ENCODE measurements around the gene SEMA4B. TPM values are rescaled to one million over a fixed set of nuclear protein-coding genes. Genes with fewer than 3 reads are reported as not detected.
A peak's percentile ranks its signal among the peaks of the same experiment; 100 is the strongest.
"Not testable (repeated sequence)": the region's sequence is repeated elsewhere in the genome, so short reads cannot be mapped to it uniquely, and the experiment has no call there.

The SEMA4B gene
- polyA plus RNA-seq, 1 donor = 57.7 TPM

- WGBS (ENCODE audit: insufficient coverage, low lambda C conversion rate) = no CpG with 5 or more reads among the region's 2 CpGs
- H3K27ac ChIP-seq (ENCODE audit: low read length) = no peak overlapping the region
- H3K4me1 ChIP-seq (ENCODE audit: control insufficient read depth, insufficient read depth, low read length) = peaks cover 20% of the 10 kb centered on the region
- no peaks in the 10 kb centered on the region for H3K9me3 ChIP-seq (ENCODE audit: control insufficient read depth, low read depth, low read length)
- no peaks in the 10 kb centered on the region for H3K27me3 ChIP-seq (ENCODE audit: control insufficient read depth, insufficient read depth, low read length)
- no peak for DNase-seq
- no peak overlapping the region for H3K4me3 ChIP-seq (ENCODE audit: low read length)
- no peaks in the 10 kb centered on the region for H3K36me3 ChIP-seq (ENCODE audit: control insufficient read depth, insufficient read depth, low read length)
Observed at GRCh38 chr15:90181776-90182175, 19.4 kb upstream of the SEMA4B start.

DNA sequence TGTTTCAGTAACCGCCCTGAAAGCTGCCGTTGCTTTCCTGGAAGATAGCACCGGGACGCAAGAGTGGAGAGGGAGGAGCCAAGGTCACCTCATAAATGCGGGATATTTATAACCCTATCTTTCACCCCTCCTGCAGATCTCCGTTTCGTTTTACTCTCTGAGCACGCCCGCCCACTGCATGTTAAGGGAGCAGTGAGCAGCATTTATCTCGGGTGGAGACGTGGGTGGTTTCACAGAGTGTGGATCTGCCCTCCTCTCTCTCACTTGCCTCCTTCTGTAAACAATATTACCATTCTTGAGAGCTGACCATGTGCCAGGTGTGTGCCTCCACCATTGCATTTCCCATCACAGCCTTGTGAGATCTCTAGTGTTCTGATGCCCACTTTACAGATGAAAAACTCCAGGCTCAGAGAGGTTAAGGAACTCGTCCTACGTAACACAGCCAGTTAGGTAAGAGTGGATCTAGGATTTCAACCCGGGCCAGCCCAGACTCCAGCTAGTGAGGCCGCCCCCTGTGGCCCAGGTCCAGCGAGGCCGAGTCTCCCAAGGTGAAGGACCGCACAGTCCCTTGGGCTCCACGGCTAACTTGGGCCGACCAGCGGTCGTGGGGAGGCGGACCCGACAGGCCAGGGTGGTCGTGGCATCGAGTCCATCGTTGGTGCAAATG lies 16.9 kb upstream of the SEMA4B start:
- WGBS (ENCODE audit: insufficient coverage, low lambda C conversion rate) = no CpG with 5 or more reads among the region's 27 CpGs
- H3K27me3 ChIP-seq (ENCODE audit: control insufficient read depth, insufficient read depth, low read length) = no peaks in the 10 kb centered on the region
- peaks cover 20% of the 10 kb centered on the region for H3K4me1 ChIP-seq (ENCODE audit: control insufficient read depth, insufficient read depth, low read length)
- H3K27ac ChIP-seq (ENCODE audit: low read length) = peak overlapping the region; percentile 91
- peak; percentile 89 to 97 for DNase-seq
- H3K36me3 ChIP-seq (ENCODE audit: control insufficient read depth, insufficient read depth, low read length) = no peaks in the 10 kb centered on the region
- H3K9me3 ChIP-seq (ENCODE audit: control insufficient read depth, low read depth, low read length) = no peaks in the 10 kb centered on the region
- H3K4me3 ChIP-seq (ENCODE audit: low read length) = peak overlapping the region; percentile 63

DNA sequence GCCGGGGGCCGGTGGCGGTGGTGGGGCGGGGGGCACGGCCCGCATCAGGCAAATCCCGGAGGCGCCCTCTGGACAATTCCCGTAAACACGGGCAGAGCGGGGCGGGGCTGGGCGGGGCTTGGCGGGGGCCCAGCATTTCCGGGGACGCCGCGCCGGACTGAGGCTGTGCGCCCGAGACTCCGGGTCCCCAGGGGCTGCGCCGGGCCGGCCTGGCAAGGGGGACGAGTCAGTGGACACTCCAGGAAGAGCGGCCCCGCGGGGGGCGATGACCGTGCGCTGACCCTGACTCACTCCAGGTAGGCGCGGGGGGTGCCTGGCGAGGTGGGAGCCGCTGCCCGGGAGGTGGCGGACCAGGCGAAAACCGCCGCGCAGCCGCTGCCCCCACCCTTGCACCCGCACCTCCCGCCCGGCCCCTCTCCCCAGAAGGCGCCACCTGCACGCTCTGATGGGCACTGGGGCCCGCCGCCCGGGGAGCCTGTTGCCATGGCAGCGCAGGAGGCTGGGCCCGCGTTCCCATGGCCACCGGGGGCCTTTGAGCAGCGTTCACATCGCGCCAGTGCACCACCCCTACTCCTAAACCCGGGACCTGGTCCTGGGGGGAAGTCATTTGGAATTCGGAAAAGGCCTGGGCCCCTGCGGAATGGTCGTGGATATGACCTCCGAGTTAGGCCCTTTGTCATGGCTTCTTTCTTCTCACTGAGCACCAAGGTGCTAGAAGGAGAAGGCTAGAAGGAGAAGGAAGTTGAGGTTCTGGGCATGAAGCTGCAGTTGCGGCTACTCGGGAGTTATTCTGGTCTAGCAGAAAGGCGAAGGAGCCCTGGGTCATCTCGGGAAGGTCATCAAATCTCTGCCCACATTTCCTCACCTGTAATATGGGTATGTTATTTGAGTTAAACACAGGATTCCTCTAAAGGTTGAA lies 16.1 kb upstream of the SEMA4B start:
- DNase-seq = peak; percentile 56 to 86
- no CpG with 5 or more reads among the region's 67 CpGs for WGBS (ENCODE audit: insufficient coverage, low lambda C conversion rate)
- no peaks in the 10 kb centered on the region for H3K27me3 ChIP-seq (ENCODE audit: control insufficient read depth, insufficient read depth, low read length)
- H3K4me3 ChIP-seq (ENCODE audit: low read length) = peak overlapping the region; percentile 63
- H3K27ac ChIP-seq (ENCODE audit: low read length) = peak overlapping the region; percentile 91
- H3K9me3 ChIP-seq (ENCODE audit: control insufficient read depth, low read depth, low read length) = no peaks in the 10 kb centered on the region
- H3K36me3 ChIP-seq (ENCODE audit: control insufficient read depth, insufficient read depth, low read length) = no peaks in the 10 kb centered on the region
- H3K4me1 ChIP-seq (ENCODE audit: control insufficient read depth, insufficient read depth, low read length) = peaks cover 22% of the 10 kb centered on the region

DNA sequence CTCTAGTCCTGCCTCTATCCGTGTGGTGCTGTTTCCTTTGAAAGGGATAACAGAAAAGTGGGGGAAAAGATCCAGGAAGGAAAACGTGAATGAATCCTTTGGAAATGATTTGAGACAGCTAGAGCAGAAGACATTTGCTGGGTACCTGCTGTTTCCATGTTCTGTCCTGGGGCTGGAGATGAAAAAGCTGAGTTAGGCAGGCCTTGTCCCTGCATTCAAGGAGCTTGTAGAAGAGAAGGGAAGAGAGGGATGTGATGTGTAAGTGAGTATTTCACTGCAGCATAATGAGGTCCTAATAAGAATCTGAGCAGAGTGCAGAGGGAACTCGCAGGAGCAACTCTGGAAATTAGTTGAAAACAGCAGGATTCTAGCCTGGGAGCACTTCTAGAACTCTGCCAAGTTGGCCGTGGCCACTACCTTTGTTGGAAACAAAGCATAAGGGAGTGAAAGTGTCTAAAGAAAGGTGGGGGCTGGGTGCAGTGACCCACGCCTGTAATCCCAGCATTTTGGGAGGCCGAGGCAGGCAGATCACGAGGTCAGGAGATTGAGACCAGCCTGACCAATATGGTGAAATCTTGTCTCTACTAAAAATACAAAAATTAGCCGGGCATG lies 13.8 kb upstream of the SEMA4B start:
- Histone ChIP-seq H3K4me1 (ENCODE audit: control insufficient read depth, insufficient read depth, low read length) (peaks cover 46% of the 10 kb centered on the region), H3K4me3 (ENCODE audit: low read length) (no peak overlapping the region), H3K27ac (ENCODE audit: low read length) (no peak overlapping the region), H3K9me3 (ENCODE audit: control insufficient read depth, low read depth, low read length) (no peaks in the 10 kb centered on the region), H3K27me3 (ENCODE audit: control insufficient read depth, insufficient read depth, low read length) (no peaks in the 10 kb centered on the region), H3K36me3 (ENCODE audit: control insufficient read depth, insufficient read depth, low read length) (no peaks in the 10 kb centered on the region)
- DNase-seq = no peak
- WGBS (ENCODE audit: insufficient coverage, low lambda C conversion rate) = 60% methylated on average over 1 of the region's 8 CpGs

- not testable (repeated sequence) for DNase-seq; H3K27ac ChIP-seq (ENCODE audit: low read length); H3K27me3 ChIP-seq (ENCODE audit: control insufficient read depth, insufficient read depth, low read length); H3K9me3 ChIP-seq (ENCODE audit: control insufficient read depth, low read depth, low read length); H3K36me3 ChIP-seq (ENCODE audit: control insufficient read depth, insufficient read depth, low read length); H3K4me3 ChIP-seq (ENCODE audit: low read length)
- H3K4me1 ChIP-seq (ENCODE audit: control insufficient read depth, insufficient read depth, low read length) = peaks cover 52% of the 10 kb centered on the region
- WGBS (ENCODE audit: insufficient coverage, low lambda C conversion rate) = no CpG with 5 or more reads among the region's 7 CpGs
Observed at GRCh38 chr15:90188065-90188464, 13.1 kb upstream of the SEMA4B start.

DNA sequence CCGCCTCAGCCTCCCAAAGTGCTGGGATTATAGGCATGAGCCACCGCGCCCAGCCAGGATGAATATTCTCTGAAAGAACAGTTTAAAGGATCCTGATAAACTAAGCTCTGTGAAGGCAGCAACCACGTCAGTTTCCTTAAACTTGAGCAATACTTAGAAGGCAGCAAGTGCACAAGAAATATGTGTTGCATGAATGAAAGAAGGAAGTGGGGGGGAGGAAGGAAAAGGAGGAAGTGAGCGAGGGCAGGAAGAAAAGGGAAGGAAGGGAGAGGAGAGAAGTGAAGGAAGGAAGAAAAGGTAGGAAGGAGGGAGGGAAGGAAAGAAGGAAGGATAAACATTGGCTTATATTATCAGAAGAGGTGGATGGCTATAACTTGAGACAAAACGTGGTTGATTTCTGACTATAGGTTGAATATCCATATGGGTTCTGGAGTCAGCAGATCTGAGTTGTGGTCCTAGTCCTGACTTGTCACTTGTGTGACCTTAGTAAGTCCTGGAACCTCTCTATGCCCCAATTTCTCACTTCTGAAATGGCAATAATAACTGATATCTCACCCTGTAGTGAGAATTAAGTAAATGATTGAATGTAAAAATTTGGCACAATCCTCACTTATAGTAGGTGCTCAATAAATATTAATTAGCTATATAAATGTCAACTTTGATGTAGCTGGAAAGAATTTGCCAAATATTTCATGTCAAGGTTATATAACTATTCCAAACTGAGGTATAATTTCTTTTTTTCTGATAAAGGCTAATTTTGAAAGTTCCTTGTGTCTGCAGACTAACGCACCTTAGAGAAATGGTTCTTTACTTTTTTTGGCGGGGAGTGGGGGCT lies 12.0 kb upstream of the SEMA4B start:
- H3K9me3 ChIP-seq (ENCODE audit: control insufficient read depth, low read depth, low read length) = no peaks in the 10 kb centered on the region
- no peak overlapping the region for H3K27ac ChIP-seq (ENCODE audit: low read length)
- H3K36me3 ChIP-seq (ENCODE audit: control insufficient read depth, insufficient read depth, low read length) = no peaks in the 10 kb centered on the region
- no peaks in the 10 kb centered on the region for H3K27me3 ChIP-seq (ENCODE audit: control insufficient read depth, insufficient read depth, low read length)
- DNase-seq = no peak
- 87% methylated on average over 2 of the region's 8 CpGs for WGBS (ENCODE audit: insufficient coverage, low lambda C conversion rate)
- no peak overlapping the region for H3K4me3 ChIP-seq (ENCODE audit: low read length)
- H3K4me1 ChIP-seq (ENCODE audit: control insufficient read depth, insufficient read depth, low read length) = peaks cover 51% of the 10 kb centered on the region

DNA sequence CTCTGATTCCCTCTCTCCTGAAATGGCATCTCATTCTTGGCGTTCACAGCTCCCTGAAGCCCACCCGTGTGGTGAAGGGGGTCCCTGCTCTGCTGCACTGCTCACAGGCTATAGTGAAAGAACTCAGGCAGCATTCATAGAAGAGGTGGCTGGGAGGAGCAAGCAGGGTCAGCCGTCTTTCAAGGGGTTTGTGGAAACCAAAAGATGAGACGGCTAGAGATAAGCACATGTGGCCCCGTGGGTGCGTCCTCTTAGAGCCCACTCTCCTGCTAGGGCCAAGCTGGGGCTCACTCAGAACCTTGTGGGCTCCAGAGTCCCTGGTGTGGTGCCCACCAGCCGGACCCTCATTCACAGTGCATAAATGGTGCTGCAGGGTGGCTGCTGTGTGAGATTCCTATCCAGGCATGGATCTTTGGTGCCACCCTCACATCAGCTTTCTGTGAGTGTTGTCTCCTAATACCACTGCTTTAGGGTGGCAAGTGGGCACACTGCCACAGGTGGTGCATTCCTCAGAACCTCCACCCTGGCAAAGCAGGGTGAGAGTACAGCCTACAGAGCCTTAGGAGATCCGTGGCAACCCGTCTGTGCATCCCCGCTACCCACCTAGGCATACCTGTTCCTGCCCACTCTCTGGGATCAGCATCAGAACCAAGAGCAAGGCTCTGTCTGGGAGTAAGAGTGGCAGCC lies 11.2 kb upstream of the SEMA4B start:
- DNase-seq = no peak

GRCh38 chr15:90190606-90191343 lies 10.4 kb upstream of the SEMA4B start:
- Histone ChIP-seq H3K4me1 (ENCODE audit: control insufficient read depth, insufficient read depth, low read length) (peaks cover 41% of the 10 kb centered on the region), H3K9me3 (ENCODE audit: control insufficient read depth, low read depth, low read length) (no peaks in the 10 kb centered on the region), H3K27ac (ENCODE audit: low read length) (peak overlapping the region; percentile 88), H3K4me3 (ENCODE audit: low read length) (no peak overlapping the region), H3K36me3 (ENCODE audit: control insufficient read depth, insufficient read depth, low read length) (peaks cover 5% of the 10 kb centered on the region), H3K27me3 (ENCODE audit: control insufficient read depth, insufficient read depth, low read length) (no peaks in the 10 kb centered on the region)
- no CpG with 5 or more reads among the region's 10 CpGs for WGBS (ENCODE audit: insufficient coverage, low lambda C conversion rate)
- DNase-seq = peak; percentile 81 to 90

More for the DNA sequence above, 11.2 kb upstream of the SEMA4B start:
- WGBS (ENCODE audit: insufficient coverage, low lambda C conversion rate) = no CpG with 5 or more reads among the region's 10 CpGs
- H3K4me3 ChIP-seq (ENCODE audit: low read length) = no peak overlapping the region
- no peaks in the 10 kb centered on the region for H3K36me3 ChIP-seq (ENCODE audit: control insufficient read depth, insufficient read depth, low read length)
- no peaks in the 10 kb centered on the region for H3K27me3 ChIP-seq (ENCODE audit: control insufficient read depth, insufficient read depth, low read length)
- H3K9me3 ChIP-seq (ENCODE audit: control insufficient read depth, low read depth, low read length) = no peaks in the 10 kb centered on the region
- peaks cover 46% of the 10 kb centered on the region for H3K4me1 ChIP-seq (ENCODE audit: control insufficient read depth, insufficient read depth, low read length)
- H3K27ac ChIP-seq (ENCODE audit: low read length) = peak overlapping the region; percentile 88

- H3K9me3 ChIP-seq (ENCODE audit: control insufficient read depth, low read depth, low read length) = no peaks in the 10 kb centered on the region
- peak overlapping the region; percentile 88 for H3K27ac ChIP-seq (ENCODE audit: low read length)
- H3K4me1 ChIP-seq (ENCODE audit: control insufficient read depth, insufficient read depth, low read length) = peaks cover 38% of the 10 kb centered on the region
- H3K36me3 ChIP-seq (ENCODE audit: control insufficient read depth, insufficient read depth, low read length) = peaks cover 5% of the 10 kb centered on the region
- no peak for DNase-seq
- WGBS (ENCODE audit: insufficient coverage, low lambda C conversion rate) = no CpG with 5 or more reads among the region's 3 CpGs
- no peaks in the 10 kb centered on the region for H3K27me3 ChIP-seq (ENCODE audit: control insufficient read depth, insufficient read depth, low read length)
- no peak overlapping the region for H3K4me3 ChIP-seq (ENCODE audit: low read length)
Observed at GRCh38 chr15:90191344-90191687, 9.8 kb upstream of the SEMA4B start.
